ENCODE data around the gene CALHM3. TPM values are rescaled to one million over a fixed set of nuclear protein-coding genes. Genes with fewer than 3 reads are reported as not detected.

The CALHM3 gene
- total RNA-seq, 1 donor from 2014 or later = not detected

GRCh38 chr10:103472005-103472404 lies 7.0 kb downstream of the CALHM3 start:
- TF ChIP-seq CTCF (IDR thresholded peaks at IDR 0.05; ENCODE audit: insufficient read depth, low read length, poor library complexity, severe bottlenecking) = no peak
- no peak overlapping the region for H3K4me3 ChIP-seq (ENCODE audit: low read depth, low read length)
- no peaks in the 10 kb centered on the region for H3K36me3 ChIP-seq (ENCODE audit: control insufficient read depth, insufficient read depth, low read length)
- no peak for DNase-seq (ENCODE audit: low read depth)
- peaks cover 4% of the 10 kb centered on the region for H3K27me3 ChIP-seq (ENCODE audit: control insufficient read depth, insufficient read depth, low read length)

GRCh38 chr10:103470761-103471653 lies 8.0 kb downstream of the CALHM3 start:
- peaks cover 4% of the 10 kb centered on the region for H3K27me3 ChIP-seq (ENCODE audit: control insufficient read depth, insufficient read depth, low read length)
- H3K4me3 ChIP-seq (ENCODE audit: low read depth, low read length) = no peak overlapping the region
- DNase-seq (ENCODE audit: low read depth) = no peak
- H3K36me3 ChIP-seq (ENCODE audit: control insufficient read depth, insufficient read depth, low read length) = no peaks in the 10 kb centered on the region
- TF ChIP-seq CTCF (IDR thresholded peaks at IDR 0.05; ENCODE audit: insufficient read depth, low read length, poor library complexity, severe bottlenecking) = no peak

GRCh38 chr10:103469201-103469600 lies 9.8 kb downstream of the CALHM3 start:
- Histone ChIP-seq H3K4me3 (ENCODE audit: low read depth, low read length) (no peak overlapping the region), H3K36me3 (ENCODE audit: control insufficient read depth, insufficient read depth, low read length) (no peaks in the 10 kb centered on the region), H3K27me3 (ENCODE audit: control insufficient read depth, insufficient read depth, low read length) (peaks cover 4% of the 10 kb centered on the region)
- no peak for DNase-seq (ENCODE audit: low read depth)
- TF ChIP-seq CTCF (IDR thresholded peaks at IDR 0.05; ENCODE audit: insufficient read depth, low read length, poor library complexity, severe bottlenecking) = no peak

- no peak for TF ChIP-seq CTCF (IDR thresholded peaks at IDR 0.05; ENCODE audit: insufficient read depth, low read length, poor library complexity, severe bottlenecking)
- no peaks in the 10 kb centered on the region for H3K27me3 ChIP-seq (ENCODE audit: control insufficient read depth, insufficient read depth, low read length)
- no peaks in the 10 kb centered on the region for H3K36me3 ChIP-seq (ENCODE audit: control insufficient read depth, insufficient read depth, low read length)
- H3K4me3 ChIP-seq (ENCODE audit: low read depth, low read length) = no peak overlapping the region
- no peak for DNase-seq (ENCODE audit: low read depth)
Measured at GRCh38 chr10:103467406-103467805, 11.6 kb downstream of the CALHM3 start.

- Histone ChIP-seq H3K27me3 (ENCODE audit: control insufficient read depth, insufficient read depth, low read length) (no peaks in the 10 kb centered on the region), H3K36me3 (ENCODE audit: control insufficient read depth, insufficient read depth, low read length) (no peaks in the 10 kb centered on the region), H3K4me3 (ENCODE audit: low read depth, low read length) (no peak overlapping the region)
- no peak for DNase-seq (ENCODE audit: low read depth)
- TF ChIP-seq CTCF (IDR thresholded peaks at IDR 0.05; ENCODE audit: insufficient read depth, low read length, poor library complexity, severe bottlenecking) = no peak
Measured at GRCh38 chr10:103466734-103467133, 12.3 kb downstream of the CALHM3 start.

Data from kidney epithelial cell (primary cell).